ENCODE results near the gene AMBRA1.
"Not testable (repeated sequence)": the region's sequence is repeated elsewhere in the genome, so short reads cannot be mapped to it uniquely, and the experiment has no call there.

The AMBRA1 gene

DNA sequence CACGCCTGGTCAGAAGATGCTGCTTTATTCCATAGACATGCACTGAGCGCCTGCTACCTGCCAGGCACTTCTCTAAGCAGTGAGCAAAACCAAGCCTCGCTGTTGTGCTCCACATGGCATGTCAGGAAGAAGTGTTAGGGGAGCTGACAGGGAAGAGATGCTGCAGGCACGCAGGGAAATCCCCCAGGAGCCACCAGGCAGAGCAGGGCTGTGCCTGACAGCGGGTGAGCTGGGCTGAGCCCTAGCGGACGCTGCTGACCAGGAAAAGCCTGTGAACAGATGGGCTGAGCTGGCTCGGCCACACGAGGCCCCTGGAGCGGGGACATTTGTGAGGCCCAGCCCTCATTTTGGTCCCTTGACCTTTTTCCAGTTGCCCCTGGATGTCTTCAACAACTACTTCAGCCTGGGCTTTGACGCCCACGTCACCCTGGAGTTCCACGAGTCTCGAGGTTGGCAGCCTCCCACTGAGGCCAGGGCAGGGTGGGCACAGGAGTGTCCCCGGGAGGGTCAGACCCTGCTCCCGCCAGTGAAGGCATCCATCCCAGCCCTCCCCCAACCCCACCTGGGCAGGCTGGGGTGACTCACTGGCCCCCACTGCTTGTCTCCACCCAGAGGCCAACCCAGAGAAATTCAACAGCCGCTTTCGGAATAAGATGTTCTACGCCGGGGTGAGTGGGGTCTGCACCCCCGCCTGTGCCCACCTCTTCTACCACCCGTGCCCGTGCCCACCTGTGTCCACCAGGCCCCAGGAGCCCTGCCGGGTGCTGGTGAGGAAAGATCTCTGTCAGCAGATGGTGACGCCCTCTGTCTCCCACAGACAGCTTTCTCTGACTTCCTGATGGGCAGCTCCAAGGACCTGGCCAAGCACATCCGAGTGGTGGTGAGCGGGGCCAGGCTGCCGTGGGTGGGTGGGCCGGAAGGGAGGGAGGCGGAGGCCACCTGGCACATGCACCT, 219.8 kb downstream of the AMBRA1 start:
- Histone ChIP-seq H3K36me3 (ENCODE audit: low read length) (no peaks in the 10 kb centered on the region), H3F3A (ENCODE audit: insufficient read depth) (no peaks in the 10 kb centered on the region), H3K27ac (ENCODE audit: low read depth, low read length) (no peak overlapping the region), H4K20me1 (ENCODE audit: low read depth, low read length) (no peaks in the 10 kb centered on the region), H2AFZ (ENCODE audit: low read depth, low read length, severe bottlenecking) (no peak overlapping the region), H3K79me2 (ENCODE audit: insufficient read depth, low read length) (no peaks in the 10 kb centered on the region), H3K4me3 (ENCODE audit: insufficient read depth, low read length, poor library complexity, severe bottlenecking) (no peak overlapping the region), H3K27me3 (ENCODE audit: low read length) (no peaks in the 10 kb centered on the region), H3K9me3 (ENCODE audit: insufficient read depth, low read length) (no peaks in the 10 kb centered on the region), H3K9ac (ENCODE audit: low read length) (no peak overlapping the region), H3K9me2 (replicated peaks; ENCODE audit: insufficient read depth, low read length) (no peaks in the 10 kb centered on the region), H3K4me2 (ENCODE audit: low read depth, low read length, poor library complexity, severe bottlenecking) (no peak overlapping the region)
- TF ChIP-seq, protein P1, sequence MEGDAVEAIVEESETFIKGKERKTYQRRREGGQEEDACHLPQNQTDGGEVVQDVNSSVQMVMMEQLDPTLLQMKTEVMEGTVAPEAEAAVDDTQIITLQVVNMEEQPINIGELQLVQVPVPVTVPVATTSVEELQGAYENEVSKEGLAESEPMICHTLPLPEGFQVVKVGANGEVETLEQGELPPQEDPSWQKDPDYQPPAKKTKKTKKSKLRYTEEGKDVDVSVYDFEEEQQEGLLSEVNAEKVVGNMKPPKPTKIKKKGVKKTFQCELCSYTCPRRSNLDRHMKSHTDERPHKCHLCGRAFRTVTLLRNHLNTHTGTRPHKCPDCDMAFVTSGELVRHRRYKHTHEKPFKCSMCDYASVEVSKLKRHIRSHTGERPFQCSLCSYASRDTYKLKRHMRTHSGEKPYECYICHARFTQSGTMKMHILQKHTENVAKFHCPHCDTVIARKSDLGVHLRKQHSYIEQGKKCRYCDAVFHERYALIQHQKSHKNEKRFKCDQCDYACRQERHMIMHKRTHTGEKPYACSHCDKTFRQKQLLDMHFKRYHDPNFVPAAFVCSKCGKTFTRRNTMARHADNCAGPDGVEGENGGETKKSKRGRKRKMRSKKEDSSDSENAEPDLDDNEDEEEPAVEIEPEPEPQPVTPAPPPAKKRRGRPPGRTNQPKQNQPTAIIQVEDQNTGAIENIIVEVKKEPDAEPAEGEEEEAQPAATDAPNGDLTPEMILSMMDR (IDR thresholded peaks at IDR 0.05; ENCODE audit: insufficient read depth, low read length, poor library complexity, severe bottlenecking) = no peak
- TF ChIP-seq EZH2phosphoT487 (conservative IDR thresholded peaks at IDR 0.05; ENCODE audit: low read length) = no peak

DNA sequence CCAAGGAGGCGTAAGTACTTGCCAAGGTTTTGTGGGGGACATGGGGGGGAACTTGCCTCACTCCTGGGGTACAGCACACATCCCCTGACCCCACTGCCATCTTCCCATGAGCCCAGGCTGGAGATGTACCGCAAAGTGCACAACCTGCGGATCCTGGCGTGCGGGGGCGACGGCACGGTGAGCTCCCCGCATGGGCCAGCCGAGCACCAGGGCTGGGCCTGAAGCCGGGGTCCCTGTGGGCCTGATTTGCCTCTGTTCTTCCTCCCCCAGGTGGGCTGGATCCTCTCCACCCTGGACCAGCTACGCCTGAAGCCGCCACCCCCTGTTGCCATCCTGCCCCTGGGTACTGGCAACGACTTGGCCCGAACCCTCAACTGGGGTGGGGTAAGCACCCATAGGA, 221.3 kb downstream of the AMBRA1 start:
- H3K9ac ChIP-seq (ENCODE audit: low read length); H3K79me2 ChIP-seq (ENCODE audit: insufficient read depth, low read length); H3K9me2 ChIP-seq (replicated peaks; ENCODE audit: insufficient read depth, low read length); H3K4me3 ChIP-seq (ENCODE audit: insufficient read depth, low read length, poor library complexity, severe bottlenecking); H3K27ac ChIP-seq (ENCODE audit: low read depth, low read length); H3K4me2 ChIP-seq (ENCODE audit: low read depth, low read length, poor library complexity, severe bottlenecking); H3F3A ChIP-seq (ENCODE audit: insufficient read depth); H3K27me3 ChIP-seq (ENCODE audit: low read length); H4K20me1 ChIP-seq (ENCODE audit: low read depth, low read length); H2AFZ ChIP-seq (ENCODE audit: low read depth, low read length, severe bottlenecking); H3K9me3 ChIP-seq (ENCODE audit: insufficient read depth, low read length); H3K36me3 ChIP-seq (ENCODE audit: low read length): not testable (repeated sequence)

DNA sequence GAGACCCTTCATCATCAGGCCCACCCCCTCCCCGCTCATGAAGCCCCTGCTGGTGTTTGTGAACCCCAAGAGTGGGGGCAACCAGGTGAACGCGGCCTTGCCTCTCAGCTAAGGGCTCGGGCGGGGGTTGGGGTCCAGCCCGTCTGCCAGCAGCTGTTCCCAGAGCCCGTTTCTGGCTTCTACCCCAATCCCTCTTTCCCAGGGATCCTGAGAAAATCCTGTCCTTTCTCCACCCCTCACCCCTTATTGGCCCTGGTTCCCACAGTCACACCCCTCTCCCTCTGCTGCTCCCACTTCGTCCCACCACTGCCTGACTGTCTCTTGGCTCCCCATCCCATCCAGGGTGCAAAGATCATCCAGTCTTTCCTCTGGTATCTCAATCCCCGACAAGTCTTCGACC, 221.7 kb downstream of the AMBRA1 start:
- TF ChIP-seq EZH2phosphoT487 (conservative IDR thresholded peaks at IDR 0.05; ENCODE audit: low read length) = no peak
- TF ChIP-seq, protein P1 (IDR thresholded peaks at IDR 0.05; ENCODE audit: insufficient read depth, low read length, poor library complexity, severe bottlenecking) = no peak
- Histone ChIP-seq H3K79me2 (ENCODE audit: insufficient read depth, low read length) (no peaks in the 10 kb centered on the region), H3F3A (ENCODE audit: insufficient read depth) (no peaks in the 10 kb centered on the region), H3K9ac (ENCODE audit: low read length) (no peak overlapping the region), H3K4me2 (ENCODE audit: low read depth, low read length, poor library complexity, severe bottlenecking) (no peak overlapping the region), H3K4me3 (ENCODE audit: insufficient read depth, low read length, poor library complexity, severe bottlenecking) (no peak overlapping the region), H3K9me2 (replicated peaks; ENCODE audit: insufficient read depth, low read length) (no peaks in the 10 kb centered on the region), H3K27me3 (ENCODE audit: low read length) (no peaks in the 10 kb centered on the region), H3K27ac (ENCODE audit: low read depth, low read length) (no peak overlapping the region), H4K20me1 (ENCODE audit: low read depth, low read length) (no peaks in the 10 kb centered on the region), H3K36me3 (ENCODE audit: low read length) (no peaks in the 10 kb centered on the region), H3K9me3 (ENCODE audit: insufficient read depth, low read length) (no peaks in the 10 kb centered on the region), H2AFZ (ENCODE audit: low read depth, low read length, severe bottlenecking) (no peak overlapping the region)

DNA sequence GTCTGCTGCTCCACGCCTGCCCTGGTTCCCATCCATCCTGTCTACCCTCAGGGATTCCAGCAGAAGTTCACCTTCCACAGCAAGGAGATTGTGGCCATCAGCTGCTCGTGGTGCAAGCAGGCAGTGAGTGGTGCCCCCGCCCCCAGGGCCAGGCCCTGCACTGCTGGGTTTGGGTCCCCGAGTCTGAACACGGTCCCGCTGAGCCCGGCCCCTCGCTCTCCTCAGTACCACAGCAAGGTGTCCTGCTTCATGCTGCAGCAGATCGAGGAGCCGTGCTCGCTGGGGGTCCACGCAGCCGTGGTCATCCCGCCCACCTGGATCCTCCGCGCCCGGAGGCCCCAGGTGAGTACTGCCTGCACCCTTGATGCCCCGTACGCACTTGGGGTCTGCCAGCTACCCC, 222.6 kb downstream of the AMBRA1 start:
- not testable (repeated sequence) for H3K4me3 ChIP-seq (ENCODE audit: insufficient read depth, low read length, poor library complexity, severe bottlenecking); H3K27me3 ChIP-seq (ENCODE audit: low read length); H2AFZ ChIP-seq (ENCODE audit: low read depth, low read length, severe bottlenecking); H3F3A ChIP-seq (ENCODE audit: insufficient read depth); H3K79me2 ChIP-seq (ENCODE audit: insufficient read depth, low read length); H3K9me2 ChIP-seq (replicated peaks; ENCODE audit: insufficient read depth, low read length); H3K27ac ChIP-seq (ENCODE audit: low read depth, low read length); H3K36me3 ChIP-seq (ENCODE audit: low read length); H3K9ac ChIP-seq (ENCODE audit: low read length); H3K9me3 ChIP-seq (ENCODE audit: insufficient read depth, low read length); H3K4me2 ChIP-seq (ENCODE audit: low read depth, low read length, poor library complexity, severe bottlenecking); H4K20me1 ChIP-seq (ENCODE audit: low read depth, low read length)
